ENCODE data around the gene FNBP1.

The FNBP1 gene

DNA sequence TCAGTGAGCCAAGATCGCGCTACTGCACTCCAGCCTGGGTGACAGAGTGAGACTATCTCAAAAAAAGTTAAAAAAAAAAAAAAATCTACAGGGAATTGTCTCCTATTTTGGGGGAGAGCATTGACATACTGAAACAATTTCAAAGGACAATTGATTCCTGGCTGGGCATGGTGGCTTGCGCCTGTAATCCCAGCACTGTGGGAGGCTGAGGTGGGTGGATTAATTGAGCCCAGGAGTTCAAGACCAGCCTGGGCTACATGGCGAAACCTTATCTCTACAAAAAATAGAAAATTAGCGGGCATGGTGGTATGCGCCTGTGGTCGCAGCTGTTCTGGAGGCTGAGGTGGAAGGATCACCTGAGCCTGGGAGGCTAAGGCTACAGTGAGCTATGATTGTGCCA, 41.3 kb upstream of the FNBP1 start (continued):
- TF ChIP-seq, protein P1, sequence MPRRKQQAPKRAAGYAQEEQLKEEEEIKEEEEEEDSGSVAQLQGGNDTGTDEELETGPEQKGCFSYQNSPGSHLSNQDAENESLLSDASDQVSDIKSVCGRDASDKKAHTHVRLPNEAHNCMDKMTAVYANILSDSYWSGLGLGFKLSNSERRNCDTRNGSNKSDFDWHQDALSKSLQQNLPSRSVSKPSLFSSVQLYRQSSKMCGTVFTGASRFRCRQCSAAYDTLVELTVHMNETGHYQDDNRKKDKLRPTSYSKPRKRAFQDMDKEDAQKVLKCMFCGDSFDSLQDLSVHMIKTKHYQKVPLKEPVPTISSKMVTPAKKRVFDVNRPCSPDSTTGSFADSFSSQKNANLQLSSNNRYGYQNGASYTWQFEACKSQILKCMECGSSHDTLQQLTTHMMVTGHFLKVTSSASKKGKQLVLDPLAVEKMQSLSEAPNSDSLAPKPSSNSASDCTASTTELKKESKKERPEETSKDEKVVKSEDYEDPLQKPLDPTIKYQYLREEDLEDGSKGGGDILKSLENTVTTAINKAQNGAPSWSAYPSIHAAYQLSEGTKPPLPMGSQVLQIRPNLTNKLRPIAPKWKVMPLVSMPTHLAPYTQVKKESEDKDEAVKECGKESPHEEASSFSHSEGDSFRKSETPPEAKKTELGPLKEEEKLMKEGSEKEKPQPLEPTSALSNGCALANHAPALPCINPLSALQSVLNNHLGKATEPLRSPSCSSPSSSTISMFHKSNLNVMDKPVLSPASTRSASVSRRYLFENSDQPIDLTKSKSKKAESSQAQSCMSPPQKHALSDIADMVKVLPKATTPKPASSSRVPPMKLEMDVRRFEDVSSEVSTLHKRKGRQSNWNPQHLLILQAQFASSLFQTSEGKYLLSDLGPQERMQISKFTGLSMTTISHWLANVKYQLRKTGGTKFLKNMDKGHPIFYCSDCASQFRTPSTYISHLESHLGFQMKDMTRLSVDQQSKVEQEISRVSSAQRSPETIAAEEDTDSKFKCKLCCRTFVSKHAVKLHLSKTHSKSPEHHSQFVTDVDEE (CRISPR knock-in tag; IDR thresholded peaks at IDR 0.05), result no peak
- TF ChIP-seq BACH2 (CRISPR knock-in tag; IDR thresholded peaks at IDR 0.05; ENCODE audit: borderline replicate concordance) (no peak), OSR1 (CRISPR knock-in tag; IDR thresholded peaks at IDR 0.05) (no peak), CSDC2 (CRISPR knock-in tag; IDR thresholded peaks at IDR 0.05) (no peak), ZNF8 (CRISPR knock-in tag; IDR thresholded peaks at IDR 0.05) (no peak)

DNA sequence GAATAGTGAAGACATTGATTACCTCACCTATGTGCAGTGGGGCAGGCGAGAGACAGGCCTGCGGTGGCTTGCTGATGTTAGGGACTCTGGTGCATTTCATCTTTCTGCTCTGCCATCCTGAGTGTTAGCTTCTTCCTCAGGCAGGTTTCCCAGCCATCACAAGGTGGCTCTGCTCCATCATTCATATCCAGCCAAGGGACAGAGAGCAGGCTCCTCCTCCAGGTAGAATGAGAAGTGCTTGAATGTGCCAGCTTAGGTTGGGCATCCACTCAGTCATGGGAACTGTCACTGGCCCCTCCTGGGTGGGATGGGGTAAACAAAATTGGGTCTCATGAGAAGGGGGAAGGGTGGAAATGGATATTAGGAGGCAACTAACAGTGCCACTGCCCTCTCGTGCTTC, 35.6 kb upstream of the FNBP1 start:
- TF ChIP-seq TCF4 (CRISPR knock-in tag; IDR thresholded peaks at IDR 0.05; ENCODE audit: borderline replicate concordance), result no peak
- no peak for ATAC-seq

DNA sequence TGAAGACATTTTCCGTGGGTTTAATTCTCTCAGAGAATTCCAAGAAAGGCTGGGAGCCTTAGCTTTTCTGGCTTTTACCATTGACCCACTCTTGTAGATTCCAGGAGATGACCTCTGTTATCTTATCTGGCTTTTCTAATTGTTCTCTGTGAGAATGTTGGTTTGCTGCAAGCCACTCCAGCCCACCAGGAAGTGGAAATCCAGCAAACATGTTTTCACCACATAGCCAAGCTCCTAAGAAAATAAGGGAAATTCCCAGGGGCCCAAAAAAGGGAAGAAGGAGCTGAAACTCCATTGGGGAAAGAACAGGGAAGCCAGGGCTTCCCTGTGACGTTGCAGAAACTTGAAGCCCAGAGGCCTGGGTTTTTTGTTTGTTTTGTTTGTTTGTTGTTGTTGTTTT, 30.4 kb upstream of the FNBP1 start:
- ATAC-seq, result no peak
- TF ChIP-seq GLIS3 (CRISPR knock-in tag; IDR thresholded peaks at IDR 0.05) (no peak), ZNF565 (CRISPR knock-in tag; conservative IDR thresholded peaks at IDR 0.05; ENCODE audit: low read depth) (no peak), CSDC2 (CRISPR knock-in tag; IDR thresholded peaks at IDR 0.05) (no peak), ZFP30 (CRISPR knock-in tag; IDR thresholded peaks at IDR 0.05) (no peak), PPARA (CRISPR knock-in tag; IDR thresholded peaks at IDR 0.05; ENCODE audit: borderline replicate concordance) (no peak), ESRRG (CRISPR knock-in tag; IDR thresholded peaks at IDR 0.05) (no peak), ZC3H10 (CRISPR knock-in tag; IDR thresholded peaks at IDR 0.05) (no peak), ZFP3 (CRISPR knock-in tag; IDR thresholded peaks at IDR 0.05) (no peak), ZNF8 (CRISPR knock-in tag; IDR thresholded peaks at IDR 0.05) (no peak), TCF4 (CRISPR knock-in tag; IDR thresholded peaks at IDR 0.05; ENCODE audit: borderline replicate concordance) (no peak), ISL1 (CRISPR knock-in tag; IDR thresholded peaks at IDR 0.05) (no peak), TOX (CRISPR knock-in tag; IDR thresholded peaks at IDR 0.05; ENCODE audit: borderline replicate concordance) (no peak)
- TF ChIP-seq, protein P1 (CRISPR knock-in tag; IDR thresholded peaks at IDR 0.05), result no peak

DNA sequence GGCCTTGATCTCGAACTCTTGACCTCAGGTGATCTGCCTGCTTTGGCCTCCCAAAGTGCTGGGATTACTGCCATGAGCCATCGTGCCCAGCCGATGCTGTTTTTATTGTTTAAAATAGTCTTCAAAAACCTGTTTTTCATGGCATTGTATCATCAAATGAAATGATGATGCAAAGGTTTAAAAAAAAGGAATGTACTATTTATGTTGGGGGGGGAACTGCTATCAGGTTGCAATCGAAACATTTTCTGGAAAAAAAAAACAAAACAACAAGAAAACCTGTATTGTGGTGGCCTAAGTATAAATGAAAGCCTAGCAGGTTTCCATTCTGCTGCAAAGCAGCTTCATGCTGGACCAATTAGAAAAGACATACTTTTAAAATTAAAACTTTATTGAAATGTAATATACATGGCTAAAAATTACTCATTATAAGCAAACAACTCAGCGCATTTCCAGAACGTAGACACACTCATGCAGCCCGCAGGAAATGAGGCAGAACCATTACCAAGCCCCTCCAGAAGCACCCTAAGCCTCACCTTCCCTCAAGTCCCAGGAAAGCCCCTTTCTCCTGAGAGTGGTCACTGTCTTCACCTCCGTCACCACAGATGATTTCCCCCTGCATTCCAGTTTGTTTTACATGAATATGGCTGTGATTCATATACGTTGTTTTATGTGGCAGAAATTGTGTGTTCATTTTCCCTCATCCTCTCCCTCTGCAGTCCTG, 29.7 kb upstream of the FNBP1 start:
- no peak for ATAC-seq
- TF ChIP-seq ZFP30 (CRISPR knock-in tag; IDR thresholded peaks at IDR 0.05) (no peak), CSDC2 (CRISPR knock-in tag; IDR thresholded peaks at IDR 0.05) (no peak), ZNF70 (CRISPR knock-in tag; IDR thresholded peaks at IDR 0.05) (no peak), BACH2 (CRISPR knock-in tag; IDR thresholded peaks at IDR 0.05; ENCODE audit: borderline replicate concordance) (no peak)
- TF ChIP-seq, protein P2, sequence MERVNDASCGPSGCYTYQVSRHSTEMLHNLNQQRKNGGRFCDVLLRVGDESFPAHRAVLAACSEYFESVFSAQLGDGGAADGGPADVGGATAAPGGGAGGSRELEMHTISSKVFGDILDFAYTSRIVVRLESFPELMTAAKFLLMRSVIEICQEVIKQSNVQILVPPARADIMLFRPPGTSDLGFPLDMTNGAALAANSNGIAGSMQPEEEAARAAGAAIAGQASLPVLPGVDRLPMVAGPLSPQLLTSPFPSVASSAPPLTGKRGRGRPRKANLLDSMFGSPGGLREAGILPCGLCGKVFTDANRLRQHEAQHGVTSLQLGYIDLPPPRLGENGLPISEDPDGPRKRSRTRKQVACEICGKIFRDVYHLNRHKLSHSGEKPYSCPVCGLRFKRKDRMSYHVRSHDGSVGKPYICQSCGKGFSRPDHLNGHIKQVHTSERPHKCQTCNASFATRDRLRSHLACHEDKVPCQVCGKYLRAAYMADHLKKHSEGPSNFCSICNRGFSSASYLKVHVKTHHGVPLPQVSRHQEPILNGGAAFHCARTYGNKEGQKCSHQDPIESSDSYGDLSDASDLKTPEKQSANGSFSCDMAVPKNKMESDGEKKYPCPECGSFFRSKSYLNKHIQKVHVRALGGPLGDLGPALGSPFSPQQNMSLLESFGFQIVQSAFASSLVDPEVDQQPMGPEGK (CRISPR knock-in tag; IDR thresholded peaks at IDR 0.05; ENCODE audit: borderline replicate concordance), result no peak
- TF ChIP-seq, protein P3, sequence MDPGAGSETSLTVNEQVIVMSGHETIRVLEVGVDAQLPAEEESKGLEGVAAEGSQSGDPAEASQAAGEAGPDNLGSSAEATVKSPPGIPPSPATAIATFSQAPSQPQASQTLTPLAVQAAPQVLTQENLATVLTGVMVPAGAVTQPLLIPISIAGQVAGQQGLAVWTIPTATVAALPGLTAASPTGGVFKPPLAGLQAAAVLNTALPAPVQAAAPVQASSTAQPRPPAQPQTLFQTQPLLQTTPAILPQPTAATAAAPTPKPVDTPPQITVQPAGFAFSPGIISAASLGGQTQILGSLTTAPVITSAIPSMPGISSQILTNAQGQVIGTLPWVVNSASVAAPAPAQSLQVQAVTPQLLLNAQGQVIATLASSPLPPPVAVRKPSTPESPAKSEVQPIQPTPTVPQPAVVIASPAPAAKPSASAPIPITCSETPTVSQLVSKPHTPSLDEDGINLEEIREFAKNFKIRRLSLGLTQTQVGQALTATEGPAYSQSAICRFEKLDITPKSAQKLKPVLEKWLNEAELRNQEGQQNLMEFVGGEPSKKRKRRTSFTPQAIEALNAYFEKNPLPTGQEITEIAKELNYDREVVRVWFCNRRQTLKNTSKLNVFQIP (CRISPR knock-in tag; IDR thresholded peaks at IDR 0.05; ENCODE audit: borderline replicate concordance, low read depth), result no peak

All from SK-N-SH treated with all-trans-retinoic acid at 6 μM for 48 hours (cell line).